Trophoblast cell (in vitro differentiated cells and primary cell): ENCODE results near the gene STK16.

ENCODE experiments used
- DNase-seq, 2 donors: peaks; one replicate each; pipeline ENCODE4 v3.0.0-alpha.2; 2016
- H2AFZ ChIP-seq: 2 replicates; pipeline ENCODE4 v1.6.1; 2013; ENCODE audit warnings: low read length, moderate library complexity, mild to moderate bottlenecking; ENCODE audit not compliant: insufficient read depth, poor library complexity
- H2AK5ac ChIP-seq: 2 replicates; pipeline ENCODE4 v1.6.1; 2013; ENCODE audit warnings: mild to moderate bottlenecking, low read length
- H2BK120ac ChIP-seq: 2 replicates; pipeline ENCODE4 v1.6.1; 2013; ENCODE audit warnings: low read length, mild to moderate bottlenecking, moderate library complexity; ENCODE audit not compliant: insufficient read depth, poor library complexity
- H2BK12ac ChIP-seq: 2 replicates; pipeline ENCODE4 v1.6.1; 2013; ENCODE audit warnings: mild to moderate bottlenecking, low read length, moderate library complexity
- H2BK5ac ChIP-seq: 2 replicates; pipeline ENCODE4 v1.6.1; 2013; ENCODE audit warnings: low read length, low read depth, moderate library complexity, mild to moderate bottlenecking; ENCODE audit not compliant: poor library complexity
- H3K14ac ChIP-seq: 2 replicates; pipeline ENCODE4 v1.6.1; 2013; ENCODE audit warnings: mild to moderate bottlenecking, low read length
- H3K18ac ChIP-seq: 2 replicates; pipeline ENCODE4 v1.6.1; 2013; ENCODE audit warnings: mild to moderate bottlenecking, low read length
- H3K23ac ChIP-seq: 2 replicates; pipeline ENCODE4 v1.6.1; 2013; ENCODE audit warnings: low read length
- H3K27ac ChIP-seq: 2 replicates; pipeline ENCODE4 v1.5.1; 2013; ENCODE audit warnings: low read depth, mild to moderate bottlenecking, inconsistent platforms, low read length, moderate library complexity
- H3K27me3 ChIP-seq: 2 replicates; pipeline ENCODE4 v1.6.1; 2013; ENCODE audit warnings: inconsistent platforms, mild to moderate bottlenecking, low read length, moderate library complexity; ENCODE audit not compliant: insufficient read depth
- H3K36me3 ChIP-seq, 2 experiments: 1 replicate in 1 of 2; 2 replicates in 1 of 2; pipeline ENCODE4 v1.6.1; 2013; ENCODE audit warnings: low read length in 2 of 2, mild to moderate bottlenecking in 2 of 2, moderate library complexity in 1 of 2; ENCODE audit not compliant: insufficient read depth in 2 of 2, control insufficient read depth in 1 of 2
- H3K4ac ChIP-seq: 2 replicates; pipeline ENCODE4 v1.6.1; 2013; ENCODE audit warnings: low read depth, mild to moderate bottlenecking, low read length, moderate library complexity
- H3K4me1 ChIP-seq, 2 experiments: 1 replicate in 1 of 2; 2 replicates in 1 of 2; pipeline ENCODE4 v1.6.1; 2013; ENCODE audit warnings: low read length in 2 of 2, mild to moderate bottlenecking in 2 of 2, moderate library complexity in 1 of 2; ENCODE audit not compliant: insufficient read depth in 2 of 2, control insufficient read depth in 1 of 2
- H3K4me2 ChIP-seq: 2 replicates; pipeline ENCODE4 v1.6.1; 2013; ENCODE audit warnings: inconsistent platforms, mild to moderate bottlenecking, low read length, moderate library complexity
- H3K4me3 ChIP-seq: 2 replicates; pipeline ENCODE4 v1.5.1; 2013; ENCODE audit warnings: mild to moderate bottlenecking, low read depth, low read length, inconsistent platforms
- H3K79me1 ChIP-seq: one replicate; pipeline ENCODE4 v1.6.1; 2013; ENCODE audit warnings: low read length
- H3K79me2 ChIP-seq: 2 replicates; pipeline ENCODE4 v1.6.1; 2013; ENCODE audit warnings: low read length, mild to moderate bottlenecking; ENCODE audit not compliant: control insufficient read depth, insufficient read depth, poor library complexity
- H3K9ac ChIP-seq: 2 replicates; pipeline ENCODE4 v1.6.1; 2013; ENCODE audit warnings: mild to moderate bottlenecking, low read length
- H3K9me3 ChIP-seq: 2 replicates; pipeline ENCODE4 v1.6.1; 2013; ENCODE audit warnings: low read depth, mild to moderate bottlenecking, control low read depth, inconsistent platforms, low read length; ENCODE audit not compliant: insufficient read depth
- H4K12ac ChIP-seq: 2 replicates; pipeline ENCODE4 v1.6.1; 2013; ENCODE audit warnings: low read depth, mild to moderate bottlenecking, low read length, moderate library complexity
- H4K8ac ChIP-seq: 2 replicates; pipeline ENCODE4 v1.6.1; 2013; ENCODE audit warnings: low read depth, mild to moderate bottlenecking, low read length, moderate library complexity
- H4K91ac ChIP-seq: one replicate; pipeline ENCODE4 v1.6.1; 2013; ENCODE audit warnings: low read depth, mild to moderate bottlenecking, low read length, moderate library complexity
- WGBS: extraction: QIAGEN DNeasy Blood & Tissue Kit; methylation state at CpG from one replicate; pipeline ENCODE4 v1.1.7; 2013; ENCODE audit warnings: missing lambda C conversion rate; ENCODE audit not compliant: insufficient read length, insufficient coverage; ENCODE audit errors: extremely low coverage; 5-methylcytosine and 5-hydroxymethylcytosine counted together

STK16 gene

GRCh38 chr2:219294356-219295351, 49.4 kb downstream of the STK16 start:
- Histone ChIP-seq H2BK5ac (peak overlapping the region; percentile 42), H3K9ac (peak overlapping the region; percentile 77), H4K12ac (peak overlapping the region; percentile 83), H4K8ac (peak overlapping the region; percentile 88), H4K91ac (peak overlapping the region; percentile 47), H2BK12ac (no peak overlapping the region), H3K79me1 (peaks cover 4% of the 10 kb centered on the region), H3K4me3 (peak overlapping the region; percentile 74), H3K18ac (peak overlapping the region; percentile 18), H3K27me3 (no peaks in the 10 kb centered on the region), H3K27ac (no peak overlapping the region), H3K23ac (no peak overlapping the region), H3K4me1 (peaks cover 4% of the 10 kb centered on the region in 2 experiments), H2AK5ac (no peak overlapping the region), H3K4ac (no peak overlapping the region), H2BK120ac (peak overlapping the region; percentile 61), H3K9me3 (no peaks in the 10 kb centered on the region), H2AFZ (peak overlapping the region; percentile 75), H3K4me2 (peak overlapping the region; percentile 81), H3K36me3 (no peaks in the 10 kb centered on the region), H3K79me2 (no peaks in the 10 kb centered on the region), H3K14ac (peak overlapping the region; percentile 62)
- WGBS = 100% methylated on average over 2 of the region's 67 CpGs
- peak; percentile 91 to 96 for DNase-seq

- no peaks in the 10 kb centered on the region for H3K27me3 ChIP-seq
- no peak overlapping the region for H3K18ac ChIP-seq
- H3K9me3 ChIP-seq = no peaks in the 10 kb centered on the region
- no peak overlapping the region for H2AK5ac ChIP-seq
- H3K79me1 ChIP-seq = peaks cover 4% of the 10 kb centered on the region
- H2BK12ac ChIP-seq = no peak overlapping the region
- no peak overlapping the region for H3K4ac ChIP-seq
- H3K9ac ChIP-seq = no peak overlapping the region
- peaks cover 4% of the 10 kb centered on the region in 2 experiments for H3K4me1 ChIP-seq
- no peaks in the 10 kb centered on the region for H3K36me3 ChIP-seq
- no peak overlapping the region for H2AFZ ChIP-seq
- no peak overlapping the region for H4K91ac ChIP-seq
- no peak overlapping the region for H4K12ac ChIP-seq
- no peak overlapping the region for H3K4me3 ChIP-seq
- H3K23ac ChIP-seq = no peak overlapping the region
- H2BK5ac ChIP-seq = no peak overlapping the region
- no peak overlapping the region for H3K27ac ChIP-seq
- no peaks in the 10 kb centered on the region for H3K79me2 ChIP-seq
- no peak overlapping the region for H3K14ac ChIP-seq
- H4K8ac ChIP-seq = no peak overlapping the region
- no peak overlapping the region for H3K4me2 ChIP-seq
- no peak for DNase-seq
- H2BK120ac ChIP-seq = no peak overlapping the region
- no CpG with 5 or more reads among the region's 14 CpGs for WGBS
Observed at GRCh38 chr2:219296142-219296541, 50.9 kb downstream of the STK16 start.

GRCh38 chr2:219296631-219297391, 51.5 kb downstream of the STK16 start:
- H3K79me1 ChIP-seq = peaks cover 4% of the 10 kb centered on the region
- no peak overlapping the region for H3K9ac ChIP-seq
- no peaks in the 10 kb centered on the region for H3K27me3 ChIP-seq
- H2AK5ac ChIP-seq = no peak overlapping the region
- H2BK5ac ChIP-seq = no peak overlapping the region
- no peak overlapping the region for H4K12ac ChIP-seq
- no CpG with 5 or more reads among the region's 25 CpGs for WGBS
- no peak overlapping the region for H3K14ac ChIP-seq
- H2AFZ ChIP-seq = no peak overlapping the region
- no peak overlapping the region for H4K91ac ChIP-seq
- no peak overlapping the region for H3K4me3 ChIP-seq
- H4K8ac ChIP-seq = no peak overlapping the region
- no peak overlapping the region for H3K4me2 ChIP-seq
- no peak overlapping the region for H3K4ac ChIP-seq
- no peaks in the 10 kb centered on the region for H3K36me3 ChIP-seq
- no peak overlapping the region for H3K27ac ChIP-seq
- no peaks in the 10 kb centered on the region for H3K9me3 ChIP-seq
- H3K4me1 ChIP-seq = peaks cover 4% of the 10 kb centered on the region in 2 experiments
- H2BK12ac ChIP-seq = no peak overlapping the region
- H3K18ac ChIP-seq = no peak overlapping the region
- no peak overlapping the region for H3K23ac ChIP-seq
- H3K79me2 ChIP-seq = no peaks in the 10 kb centered on the region
- no peak overlapping the region for H2BK120ac ChIP-seq
- no peak for DNase-seq

GRCh38 chr2:219297766-219298456, 52.6 kb downstream of the STK16 start:
- H3K14ac ChIP-seq = no peak overlapping the region
- no peaks in the 10 kb centered on the region for H3K9me3 ChIP-seq
- H4K8ac ChIP-seq = no peak overlapping the region
- peaks cover 4% of the 10 kb centered on the region in 2 experiments for H3K4me1 ChIP-seq
- WGBS = no CpG with 5 or more reads among the region's 14 CpGs
- H3K79me1 ChIP-seq = peaks cover 4% of the 10 kb centered on the region
- H3K36me3 ChIP-seq = no peaks in the 10 kb centered on the region
- H3K23ac ChIP-seq = no peak overlapping the region
- no peak overlapping the region for H3K18ac ChIP-seq
- no peaks in the 10 kb centered on the region for H3K79me2 ChIP-seq
- no peak overlapping the region for H4K91ac ChIP-seq
- H3K4me3 ChIP-seq = no peak overlapping the region
- no peak overlapping the region for H3K4ac ChIP-seq
- H2BK120ac ChIP-seq = no peak overlapping the region
- no peak overlapping the region for H2BK5ac ChIP-seq
- H3K9ac ChIP-seq = no peak overlapping the region
- H2AK5ac ChIP-seq = no peak overlapping the region
- H2AFZ ChIP-seq = no peak overlapping the region
- no peak for DNase-seq
- H3K4me2 ChIP-seq = no peak overlapping the region
- H2BK12ac ChIP-seq = no peak overlapping the region
- no peak overlapping the region for H3K27ac ChIP-seq
- H4K12ac ChIP-seq = no peak overlapping the region
- H3K27me3 ChIP-seq = no peaks in the 10 kb centered on the region
